ENCODE results near the gene GLTP. TPM values are rescaled to one million over a fixed set of nuclear protein-coding genes. Genes with fewer than 3 reads are reported as not detected.
"Not testable (repeated sequence)": the region's sequence is repeated elsewhere in the genome, so short reads cannot be mapped to it uniquely, and the experiment has no call there.

The GLTP gene, protein sequence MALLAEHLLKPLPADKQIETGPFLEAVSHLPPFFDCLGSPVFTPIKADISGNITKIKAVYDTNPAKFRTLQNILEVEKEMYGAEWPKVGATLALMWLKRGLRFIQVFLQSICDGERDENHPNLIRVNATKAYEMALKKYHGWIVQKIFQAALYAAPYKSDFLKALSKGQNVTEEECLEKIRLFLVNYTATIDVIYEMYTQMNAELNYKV
- 100 to 1,000 TPM in 1 of 2 donors, 10 to 100 TPM in 1; 95.0 to 128 TPM for total RNA-seq
- long read RNA-seq, transcript GLTP-201 (5 exons, 2,356 nt) = major isoform, 195 of 249 reads
- long read RNA-seq, partial matches to known transcripts = 14 of 249 reads
- long read RNA-seq, other reads (novel, unspliced or antisense) = 30 of 249 reads

DNA sequence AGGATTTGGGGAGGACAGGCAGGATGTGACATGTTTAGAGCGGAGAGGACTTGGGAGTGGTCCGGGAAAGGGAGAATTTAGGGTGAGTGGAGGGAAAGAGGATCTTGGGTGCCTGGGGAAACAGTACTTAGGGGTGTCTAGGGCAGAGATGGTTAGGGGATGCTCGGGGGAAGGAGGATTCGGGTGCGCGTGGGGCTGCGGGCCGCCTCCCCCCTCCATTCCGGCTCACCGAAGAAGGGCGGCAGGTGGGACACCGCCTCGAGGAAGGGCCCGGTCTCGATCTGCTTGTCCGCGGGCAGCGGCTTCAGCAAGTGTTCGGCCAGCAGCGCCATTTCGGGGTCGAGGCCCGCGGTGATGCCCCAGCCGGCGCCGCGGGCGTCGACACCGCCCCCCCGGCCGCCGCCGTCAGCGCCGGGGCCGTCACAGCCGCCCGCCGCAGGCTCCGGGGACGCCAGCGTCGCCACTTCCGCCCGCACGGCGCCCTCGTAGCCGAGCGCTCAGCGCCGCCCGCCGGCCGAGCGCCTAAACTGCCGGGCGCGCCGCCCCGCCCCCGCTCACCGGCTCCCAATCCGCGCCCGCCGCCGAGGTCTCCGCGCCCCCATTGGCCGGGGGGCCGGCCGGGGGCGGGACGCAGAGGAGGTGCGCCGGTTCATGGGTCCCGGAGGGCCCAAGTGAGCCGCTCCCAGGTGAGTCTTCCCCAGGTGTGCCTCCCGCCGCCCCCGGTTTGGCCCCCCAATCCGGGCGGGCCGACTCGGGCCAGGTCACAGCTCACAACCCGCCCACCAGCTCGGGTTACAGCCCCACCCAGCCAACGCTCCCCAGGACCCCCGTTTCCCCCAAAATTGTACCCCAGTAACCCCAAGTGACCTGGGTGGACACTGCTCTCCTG lies at the start of gene GLTP:
Gene GLTP (minus strand): TSS at position 499 of the 889 bp plus-strand sequence. CDS start 167 bp downstream, at position 332.
- intact Hi-C loops (cut with DNase I, micrococcal nuclease) = no loop called here
- ATAC-seq (peak; percentile 84), DNase-seq (peak; percentile 81 to 88)

DNA sequence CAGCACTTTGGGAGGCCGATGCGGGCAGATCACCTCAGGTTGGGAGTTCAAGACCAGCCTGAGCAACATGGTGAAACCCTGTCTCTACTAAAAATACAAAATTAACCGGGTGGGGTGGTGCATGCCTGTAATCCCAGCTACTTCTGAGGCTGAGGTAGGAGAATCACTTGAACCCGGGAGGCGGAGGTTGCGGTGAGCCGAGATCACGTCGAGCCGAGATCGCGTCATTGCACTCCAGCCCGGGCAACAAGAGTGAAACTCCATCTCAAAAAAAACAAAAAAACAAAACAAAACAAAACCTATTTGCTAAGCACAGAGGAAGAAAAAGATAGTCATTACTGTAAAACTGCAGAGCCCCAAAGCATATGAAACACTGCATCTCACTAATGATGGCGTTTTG lies 49.0 kb upstream of the GLTP start:
- DNase-seq; intact Hi-C loops (cut with DNase I, micrococcal nuclease); ATAC-seq: not testable (repeated sequence)

DNA sequence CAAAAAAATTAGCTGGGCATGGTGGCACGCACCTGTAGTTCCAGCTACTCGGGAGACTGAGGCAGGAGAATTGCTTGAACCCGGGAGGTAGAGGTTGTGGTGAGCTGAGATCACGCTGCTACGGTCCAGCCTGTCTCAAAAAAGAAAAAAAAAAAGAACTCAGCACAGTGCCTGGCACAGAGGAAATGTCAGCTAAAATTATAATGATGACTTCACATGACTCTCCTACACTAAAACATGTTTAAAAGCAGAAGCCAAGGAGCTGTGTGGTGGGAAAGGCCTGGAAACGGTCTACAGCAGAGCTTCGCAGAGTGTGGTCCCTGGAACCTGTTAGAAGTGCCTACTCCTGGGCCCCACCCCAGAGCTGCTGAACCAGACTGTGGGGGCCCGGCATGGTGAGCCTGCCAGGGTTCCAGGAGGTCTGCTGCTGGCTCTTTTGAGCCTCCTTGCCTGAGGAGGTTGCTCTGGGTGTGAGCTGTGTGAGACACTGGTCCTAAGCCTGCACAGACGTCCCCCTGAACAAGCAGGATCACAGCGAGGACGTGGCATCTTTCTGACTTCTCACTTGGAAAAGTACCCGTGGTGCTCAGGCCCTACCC lies 47.8 kb upstream of the GLTP start:
- no peak for ATAC-seq
- intact Hi-C loops (cut with DNase I, micrococcal nuclease) = no loop called here
- no peak for DNase-seq

DNA sequence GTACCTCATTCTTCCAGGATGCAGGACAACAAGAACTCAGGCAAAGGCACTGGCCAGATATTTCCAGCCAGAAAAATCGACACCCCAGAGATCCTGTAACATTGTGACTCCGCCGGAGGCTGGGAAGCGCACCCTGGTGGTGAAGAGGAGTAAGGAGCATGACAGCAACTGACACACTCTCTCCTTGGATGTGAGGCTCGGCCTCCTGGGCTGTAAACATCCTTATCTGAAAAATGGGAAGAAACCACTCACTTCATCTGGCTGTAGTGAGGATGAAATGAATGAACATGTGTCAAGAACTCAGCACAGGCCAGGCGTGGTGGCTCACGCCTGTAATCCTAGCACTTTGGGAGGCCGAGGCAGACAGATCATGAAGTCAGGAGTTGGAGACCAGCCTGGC lies 47.3 kb upstream of the GLTP start:
- intact Hi-C loops (cut with DNase I, micrococcal nuclease) = no loop called here
- ATAC-seq (peak; percentile 79), DNase-seq (peak in 1 of 2 donors; percentile 48)

DNA sequence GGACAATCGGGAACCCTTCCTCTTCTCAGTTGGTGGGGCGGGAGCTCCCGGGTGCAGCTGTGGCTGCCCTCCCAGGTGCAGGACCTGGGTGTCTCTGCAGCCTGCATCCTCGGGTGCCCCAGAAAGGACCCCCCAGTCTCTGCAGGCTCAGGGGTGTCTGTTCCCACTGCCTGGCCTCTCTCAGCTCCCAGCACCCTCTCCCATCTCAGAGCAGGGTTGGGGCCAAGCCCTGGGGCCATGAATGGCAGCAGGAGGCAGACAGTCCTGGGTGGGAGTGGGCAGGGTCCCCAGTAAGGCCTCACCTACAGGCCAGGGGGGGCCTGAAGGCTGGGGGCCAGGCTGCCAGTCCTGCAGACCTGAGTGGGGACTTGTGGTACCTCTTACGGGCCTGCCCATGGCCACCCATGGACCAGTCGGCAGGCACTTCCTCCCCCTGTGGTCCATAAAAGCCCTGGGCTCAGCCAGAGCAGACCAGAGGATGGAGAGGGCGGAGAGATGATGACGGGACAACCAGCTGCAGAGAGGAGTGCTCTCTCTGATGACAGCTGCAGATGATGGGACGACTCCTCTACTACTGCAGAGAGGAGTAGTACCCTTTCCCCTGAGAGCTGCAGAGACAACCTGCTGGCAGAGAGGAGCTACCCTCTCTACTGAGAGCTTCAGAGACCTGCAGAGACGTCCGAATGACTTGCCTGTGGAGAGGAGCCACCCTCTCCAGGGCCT lies 46.3 kb upstream of the GLTP start:
- intact Hi-C loops (cut with DNase I, micrococcal nuclease) = no loop called here
- DNase-seq (no peak), ATAC-seq (no peak)

DNA sequence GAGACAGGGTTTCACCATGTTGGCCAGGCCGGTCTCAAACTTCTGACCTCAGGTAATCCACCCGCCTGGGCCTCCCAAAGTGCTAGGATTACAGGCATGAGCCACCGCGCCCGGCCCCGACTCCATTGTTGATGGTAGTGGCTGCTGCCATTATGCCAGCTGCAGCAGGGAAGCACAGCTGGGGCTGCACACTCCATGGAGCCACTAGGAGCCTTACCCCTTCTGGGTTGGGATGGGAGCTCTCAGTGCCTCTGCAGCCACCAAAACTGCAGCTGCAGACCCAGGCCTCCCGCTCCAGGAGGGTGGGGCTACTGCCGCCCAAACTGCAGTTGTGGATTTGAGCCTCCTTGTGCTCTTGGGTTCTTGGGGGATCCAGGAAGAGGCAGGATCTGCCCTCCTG lies 45.7 kb upstream of the GLTP start:
- DNase-seq (no peak), ATAC-seq (no peak)
- intact Hi-C loops (cut with DNase I, micrococcal nuclease) = no loop called here

DNA sequence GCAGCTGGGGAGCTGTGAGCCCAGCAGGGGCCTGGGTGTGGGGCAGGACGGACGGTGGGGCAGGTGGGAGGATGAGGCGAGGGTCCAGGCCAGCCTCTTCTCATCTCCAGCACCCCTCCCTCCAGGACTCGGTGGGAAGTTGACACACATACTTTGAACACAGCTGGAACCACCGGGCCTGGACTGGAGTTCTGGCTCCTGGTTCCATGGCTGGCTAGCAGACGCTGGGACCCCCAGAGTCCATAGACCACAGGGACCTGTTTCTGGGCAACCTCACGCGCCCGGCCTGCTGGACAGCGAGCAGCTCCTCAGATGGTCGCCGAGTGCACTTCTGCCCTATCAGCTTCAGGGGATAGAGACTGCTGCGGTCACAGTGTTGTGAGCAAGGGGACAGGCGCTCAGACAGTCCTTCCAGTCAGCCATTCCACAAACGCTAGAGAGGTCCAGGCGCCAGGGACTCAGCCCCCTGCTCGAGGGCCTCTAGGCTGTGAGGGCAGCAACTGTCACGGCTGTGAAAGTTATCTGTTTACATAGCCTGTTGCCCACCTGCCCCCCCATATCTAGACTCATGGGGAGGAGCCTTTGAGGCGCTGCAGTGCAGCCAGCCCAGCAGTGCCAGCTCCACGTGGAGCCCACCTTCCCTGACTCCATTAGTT lies 45.0 kb upstream of the GLTP start:
- DNase-seq (no peak), ATAC-seq (no peak)
- intact Hi-C loops (cut with DNase I, micrococcal nuclease) = no loop called here

DNA sequence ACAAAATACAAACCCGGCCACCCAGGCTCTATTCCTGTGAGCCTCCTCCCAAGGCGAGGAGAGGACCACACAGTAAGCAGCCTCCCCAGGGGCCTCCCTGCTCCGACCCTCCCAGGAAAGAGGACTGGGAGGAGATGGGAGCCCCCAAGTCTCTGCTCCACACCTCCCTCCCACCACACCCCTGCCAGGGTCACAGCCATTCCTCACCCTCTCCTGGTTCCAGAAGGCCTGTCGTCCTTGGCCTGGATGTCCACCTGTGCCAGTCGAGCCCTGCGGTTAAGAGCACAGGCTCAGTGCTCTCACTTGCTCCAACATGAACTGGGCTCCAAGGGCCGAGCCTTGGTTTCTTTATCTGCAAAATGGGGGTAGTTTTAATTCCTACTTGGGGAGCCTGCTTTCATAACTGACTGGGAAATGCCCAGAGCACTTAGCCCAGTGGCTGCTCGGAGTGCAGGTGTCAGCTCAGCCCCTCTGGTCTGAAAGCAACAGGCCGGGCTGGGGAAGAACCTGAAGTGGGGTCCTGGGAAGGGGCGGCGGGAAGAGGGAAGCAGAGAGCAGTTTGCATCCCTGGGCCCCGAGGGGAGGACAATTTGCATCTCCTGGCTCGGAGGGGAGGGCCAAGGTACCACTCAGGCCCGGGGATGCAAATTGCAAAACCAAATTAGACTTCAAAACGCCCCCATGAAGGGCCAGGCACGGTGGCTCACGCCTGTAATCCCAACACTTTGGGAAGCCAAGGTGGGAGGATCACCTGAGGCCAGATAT lies 43.3 kb upstream of the GLTP start:
- intact Hi-C loops (cut with DNase I, micrococcal nuclease) = no loop called here
- ATAC-seq (no peak), DNase-seq (no peak)

DNA sequence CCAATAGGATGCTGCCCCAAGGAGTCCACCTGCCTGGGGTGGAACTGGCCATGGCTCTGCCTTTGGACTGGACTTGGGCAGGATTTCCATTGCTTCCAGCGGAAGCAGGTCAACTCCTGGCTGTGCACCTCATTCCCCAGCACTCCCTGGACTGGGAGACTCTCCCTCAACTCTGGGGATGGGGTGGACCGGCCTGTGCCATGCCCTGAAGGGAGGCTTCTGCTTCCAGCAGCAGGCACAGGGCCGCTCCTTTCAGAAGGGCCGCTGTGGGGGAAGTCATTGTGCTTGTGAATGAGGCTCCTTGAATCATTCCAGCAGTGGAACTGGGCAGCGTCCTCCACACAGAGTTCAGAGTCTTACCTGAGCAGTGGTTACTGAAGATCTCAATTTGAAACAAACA lies 42.7 kb upstream of the GLTP start:
- no peak for DNase-seq
- intact Hi-C loops (cut with DNase I, micrococcal nuclease) = no loop called here
- ATAC-seq = no peak

DNA sequence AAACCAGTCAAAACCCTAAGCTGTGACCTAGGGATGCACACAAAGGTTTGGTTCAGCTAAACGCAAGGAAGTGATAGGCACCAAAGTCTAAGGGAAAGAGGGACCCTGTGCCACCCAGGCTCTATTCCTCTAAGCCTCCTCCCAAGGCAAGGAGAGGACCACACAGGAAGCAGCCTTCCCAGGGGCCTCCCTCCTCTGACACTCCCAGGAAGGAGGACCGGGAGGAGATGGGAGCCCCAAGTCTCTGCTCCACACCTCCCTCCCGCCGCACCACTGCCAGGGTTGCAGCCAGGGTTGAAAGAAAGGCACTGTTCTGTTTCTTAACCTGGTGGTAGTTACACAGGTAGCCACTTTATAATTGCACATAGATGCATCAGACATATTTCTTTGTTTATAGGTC lies 41.6 kb upstream of the GLTP start:
- no peak for DNase-seq
- intact Hi-C loops (cut with DNase I, micrococcal nuclease) = no loop called here
- ATAC-seq = no peak

DNA sequence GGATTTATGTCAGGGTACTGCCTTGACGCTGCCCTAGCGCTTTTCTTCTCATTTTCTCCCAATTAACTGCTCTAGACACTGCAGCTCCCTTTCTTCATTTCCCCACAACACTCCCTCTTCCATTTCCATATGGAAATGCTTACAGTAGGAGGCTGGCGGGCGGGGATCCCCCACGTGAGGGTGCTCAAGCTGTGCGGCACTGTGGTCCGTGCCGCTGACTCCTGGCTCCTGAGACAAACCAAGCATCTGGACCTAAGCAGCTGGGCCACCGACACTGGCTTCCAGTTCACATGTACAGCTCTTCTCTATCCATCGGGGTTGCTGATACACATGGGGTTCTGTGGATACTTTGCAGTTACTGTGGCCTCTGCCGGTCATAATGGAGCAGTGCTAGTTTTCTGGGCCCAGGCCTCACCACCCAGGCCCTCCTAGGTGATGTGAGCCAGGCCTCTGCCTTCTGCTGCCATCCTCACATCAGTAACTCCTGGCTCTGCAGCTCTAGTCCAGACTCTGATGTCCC lies 40.0 kb upstream of the GLTP start:
- intact Hi-C loops (cut with DNase I, micrococcal nuclease) = no loop called here
- DNase-seq (no peak), ATAC-seq (no peak)

DNA sequence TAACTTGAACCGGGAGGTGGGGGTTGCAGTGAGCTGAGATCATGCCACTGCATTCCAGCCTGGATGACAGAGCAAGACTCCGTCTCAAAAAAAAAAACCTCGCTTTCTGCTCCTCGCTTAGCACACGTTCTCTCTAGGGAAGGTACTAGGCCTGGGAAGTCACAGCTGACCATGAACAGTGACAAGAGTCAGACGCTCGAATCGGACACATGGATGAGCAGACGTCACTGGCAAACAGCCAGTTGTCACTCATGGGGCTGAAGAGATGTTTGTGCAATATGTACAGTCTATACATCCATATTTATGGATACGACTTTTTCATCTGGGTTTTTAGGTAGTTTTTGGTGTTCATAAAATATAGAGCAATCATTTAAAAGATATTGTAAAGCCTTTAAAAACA lies 39.1 kb upstream of the GLTP start:
- intact Hi-C loops (cut with DNase I, micrococcal nuclease) = no loop called here
- ATAC-seq = no peak
- no peak for DNase-seq

DNA sequence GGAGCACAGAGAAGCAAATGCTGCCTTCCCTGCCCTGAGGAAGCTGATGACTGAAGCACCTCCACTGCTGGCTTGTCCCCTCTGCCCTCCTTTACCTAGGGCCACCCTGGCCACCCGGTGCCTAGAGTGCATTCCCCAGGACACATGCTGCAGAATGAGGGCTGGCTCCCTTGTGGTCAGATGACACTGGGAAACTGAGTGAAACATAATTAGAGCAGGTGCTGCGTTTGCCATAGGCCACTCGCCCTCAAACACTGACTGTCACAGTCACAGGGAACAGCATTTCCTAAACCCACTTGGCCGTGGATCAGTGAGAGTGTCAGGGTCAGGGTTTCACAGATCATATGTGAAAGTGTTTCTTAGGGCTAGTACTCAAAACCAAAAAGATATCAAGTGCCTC lies 35.7 kb upstream of the GLTP start:
- intact Hi-C loops (cut with DNase I, micrococcal nuclease) = no loop called here
- no peak for ATAC-seq
- no peak for DNase-seq

DNA sequence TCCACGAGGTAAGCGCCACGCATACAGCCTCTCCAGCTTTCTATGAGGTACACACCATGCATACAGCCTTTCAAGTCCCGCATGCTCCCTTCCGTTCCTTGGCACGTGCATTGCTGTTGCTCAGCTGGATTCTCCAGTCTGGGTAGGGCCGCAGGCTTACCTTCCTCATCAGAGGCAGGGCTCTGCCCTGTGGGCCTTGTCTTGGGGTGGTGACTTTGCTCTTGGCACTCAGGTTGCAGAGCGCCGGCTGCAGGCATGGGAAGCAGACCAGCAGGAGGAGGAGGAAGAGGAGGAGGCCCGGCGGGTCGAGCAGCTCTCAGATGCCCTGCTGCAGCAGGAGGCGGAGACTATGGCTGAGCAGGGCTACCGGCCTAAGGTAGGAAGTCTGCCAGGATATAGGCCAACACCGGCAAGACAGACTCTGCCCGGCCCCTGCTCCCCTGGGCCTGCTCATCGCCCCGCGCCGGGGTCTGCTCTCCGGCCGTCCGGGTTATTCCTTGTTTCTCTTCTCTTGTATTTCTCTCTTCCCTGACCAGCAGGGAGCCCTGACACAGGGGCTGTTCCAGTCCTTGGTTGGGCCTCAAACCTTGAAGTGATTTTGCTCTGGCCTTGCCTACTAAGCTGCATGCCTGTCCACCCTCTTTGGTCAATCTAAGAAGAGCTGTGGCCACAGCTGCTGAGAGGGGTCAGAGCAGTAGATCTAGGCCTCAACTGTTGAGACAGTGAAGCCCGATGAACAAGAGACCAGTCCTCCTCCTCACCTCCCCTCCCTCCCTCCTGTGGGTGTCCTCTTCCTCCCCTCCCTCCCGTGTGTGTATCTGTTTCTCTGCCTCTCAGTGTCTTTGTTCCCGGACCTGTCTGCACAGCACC lies 35.1 kb upstream of the GLTP start:
- intact Hi-C loops (cut with DNase I, micrococcal nuclease) = no loop called here
- ATAC-seq (no peak), DNase-seq (no peak)

DNA sequence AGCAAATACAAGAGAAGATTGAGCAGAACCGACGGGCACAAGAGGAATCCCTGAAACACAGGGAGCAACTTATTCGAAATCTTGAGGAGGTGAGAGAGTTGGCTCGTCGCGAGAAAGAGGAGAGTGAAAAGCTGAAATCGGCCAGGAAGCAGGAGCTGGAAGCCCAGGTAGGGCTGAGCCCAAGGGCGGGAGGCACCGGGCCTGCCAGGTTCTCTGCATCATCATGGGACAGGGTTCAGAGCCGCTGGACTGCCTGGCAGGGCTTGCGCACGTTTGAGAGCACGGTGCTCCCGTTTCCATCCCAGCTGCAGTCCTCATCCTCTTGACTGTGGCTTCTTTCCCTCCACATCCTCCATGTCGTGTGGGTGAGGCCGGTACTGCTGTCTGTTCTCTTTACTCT lies 34.1 kb upstream of the GLTP start:
- ATAC-seq (no peak), DNase-seq (no peak)
- intact Hi-C loops (cut with DNase I, micrococcal nuclease) = no loop called here

DNA sequence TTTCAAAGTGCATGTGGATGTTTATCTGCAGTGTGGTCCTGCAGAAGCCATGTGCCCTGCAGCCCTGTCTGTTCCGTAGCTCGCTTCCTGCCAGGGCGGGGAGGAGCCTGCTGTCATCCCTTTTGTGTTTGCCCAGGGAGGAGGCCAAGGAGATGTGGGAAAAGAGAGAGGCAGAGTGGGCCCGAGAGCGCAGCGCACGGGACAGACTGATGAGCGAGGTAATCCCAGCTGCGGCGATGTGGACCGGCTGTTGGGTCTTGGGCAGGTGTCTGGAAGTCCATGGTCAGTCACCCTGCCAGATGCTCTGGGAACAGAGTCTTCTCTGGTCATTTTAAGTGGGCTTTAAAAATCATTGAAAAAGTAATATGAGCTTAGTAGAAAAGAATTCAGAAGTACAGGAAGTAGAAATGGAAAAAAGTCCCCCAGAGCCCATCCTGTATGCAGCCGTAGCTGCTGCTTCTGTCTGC lies 32.5 kb upstream of the GLTP start:
- intact Hi-C loops (cut with DNase I, micrococcal nuclease) = no loop called here
- ATAC-seq = no peak

DNA sequence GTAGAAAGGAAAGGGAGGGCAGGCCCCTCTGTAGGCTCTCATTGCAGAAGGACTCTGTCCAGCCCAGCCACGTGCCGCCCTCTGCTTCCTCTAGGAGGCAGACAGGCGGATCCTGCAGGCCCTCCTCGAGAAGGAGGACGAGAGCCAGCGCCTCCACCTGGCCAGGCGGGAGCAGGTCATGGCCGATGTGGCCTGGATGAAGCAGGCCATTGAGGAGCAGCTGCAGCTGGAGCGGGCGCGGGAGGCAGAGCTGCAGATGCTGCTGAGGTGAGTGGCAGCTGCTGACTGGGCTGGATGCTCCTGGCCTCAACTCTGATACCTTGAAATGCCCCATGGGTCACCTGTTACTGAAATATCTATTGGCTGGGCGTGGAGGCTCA lies 30.6 kb upstream of the GLTP start:
- intact Hi-C loops (cut with DNase I, micrococcal nuclease) = no loop called here
- DNase-seq (peak in 1 of 2 donors; percentile 23), ATAC-seq (peak; percentile 61)

More for the DNA sequence above, 32.5 kb upstream of the GLTP start:
- no peak for DNase-seq

Data from left colon (tissue), 2 donors.